AG10803 (cell line): ENCODE data around the gene TMEM256.

Experiments
- DNase-seq: peaks from one replicate; pipeline ENCODE4 v3.0.0; 2010; ENCODE audit warnings: low read depth
- H3K4me3 ChIP-seq: 2 replicates; pipeline ENCODE4 v1.5.1; 2011; ENCODE audit warnings: mild to moderate bottlenecking, low read length, control low read depth
- TF ChIP-seq, protein P1 (sequence below): conservative IDR thresholded peaks from 2 replicates; pipeline ENCODE4 v1.5.1; 2011; ENCODE audit warnings: mild to moderate bottlenecking, low read length, control low read depth, inconsistent platforms

The TMEM256 gene

GRCh38 chr17:7403043-7403726 lies 712 bp downstream of the TMEM256 start:
- H3K4me3 ChIP-seq, result peak overlapping the region; percentile 79
- DNase-seq, result no peak
- TF ChIP-seq, protein P1, sequence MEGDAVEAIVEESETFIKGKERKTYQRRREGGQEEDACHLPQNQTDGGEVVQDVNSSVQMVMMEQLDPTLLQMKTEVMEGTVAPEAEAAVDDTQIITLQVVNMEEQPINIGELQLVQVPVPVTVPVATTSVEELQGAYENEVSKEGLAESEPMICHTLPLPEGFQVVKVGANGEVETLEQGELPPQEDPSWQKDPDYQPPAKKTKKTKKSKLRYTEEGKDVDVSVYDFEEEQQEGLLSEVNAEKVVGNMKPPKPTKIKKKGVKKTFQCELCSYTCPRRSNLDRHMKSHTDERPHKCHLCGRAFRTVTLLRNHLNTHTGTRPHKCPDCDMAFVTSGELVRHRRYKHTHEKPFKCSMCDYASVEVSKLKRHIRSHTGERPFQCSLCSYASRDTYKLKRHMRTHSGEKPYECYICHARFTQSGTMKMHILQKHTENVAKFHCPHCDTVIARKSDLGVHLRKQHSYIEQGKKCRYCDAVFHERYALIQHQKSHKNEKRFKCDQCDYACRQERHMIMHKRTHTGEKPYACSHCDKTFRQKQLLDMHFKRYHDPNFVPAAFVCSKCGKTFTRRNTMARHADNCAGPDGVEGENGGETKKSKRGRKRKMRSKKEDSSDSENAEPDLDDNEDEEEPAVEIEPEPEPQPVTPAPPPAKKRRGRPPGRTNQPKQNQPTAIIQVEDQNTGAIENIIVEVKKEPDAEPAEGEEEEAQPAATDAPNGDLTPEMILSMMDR, result no peak

GRCh38 chr17:7398612-7399011 lies 5.3 kb downstream of the TMEM256 start:
- no peak overlapping the region for H3K4me3 ChIP-seq
- no peak for DNase-seq
- TF ChIP-seq, protein P1, result no peak

GRCh38 chr17:7396147-7396546 lies 7.8 kb downstream of the TMEM256 start:
- TF ChIP-seq, protein P1, result no peak
- no peak for DNase-seq
- H3K4me3 ChIP-seq, result no peak overlapping the region

- DNase-seq, result peak; percentile 82
- peak within 1 kb of the TSS; percentile 84 for H3K4me3 ChIP-seq
Observed at GRCh38 chr17:7394452-7395191, 9.3 kb downstream of the TMEM256 start, which contains the start of gene PLSCR3. PLSCR3 (minus strand) TSS chr17:7394525; CDS start chr17:7394110, 415 bp downstream.

GRCh38 chr17:7393613-7394451 lies 10.1 kb downstream of the TMEM256 start:
- peak overlapping the region; percentile 84 for H3K4me3 ChIP-seq
- TF ChIP-seq, protein P1, result no peak
- no peak for DNase-seq

More at GRCh38 chr17:7394452-7395191, 9.3 kb downstream of the TMEM256 start, which contains the start of gene PLSCR3:
- TF ChIP-seq, protein P1, result peak; percentile 42

- no peak for DNase-seq
- H3K4me3 ChIP-seq, result peak overlapping the region; percentile 84
Observed at GRCh38 chr17:7392696-7393612, 10.9 kb downstream of the TMEM256 start.

More at GRCh38 chr17:7392696-7393612, 10.9 kb downstream of the TMEM256 start:
- TF ChIP-seq, protein P1, result no peak
